ENCODE results near the gene SCRN3.
"Not testable (repeated sequence)": the region's sequence is repeated elsewhere in the genome, so short reads cannot be mapped to it uniquely, and the experiment has no call there.

Gene SCRN3, protein sequence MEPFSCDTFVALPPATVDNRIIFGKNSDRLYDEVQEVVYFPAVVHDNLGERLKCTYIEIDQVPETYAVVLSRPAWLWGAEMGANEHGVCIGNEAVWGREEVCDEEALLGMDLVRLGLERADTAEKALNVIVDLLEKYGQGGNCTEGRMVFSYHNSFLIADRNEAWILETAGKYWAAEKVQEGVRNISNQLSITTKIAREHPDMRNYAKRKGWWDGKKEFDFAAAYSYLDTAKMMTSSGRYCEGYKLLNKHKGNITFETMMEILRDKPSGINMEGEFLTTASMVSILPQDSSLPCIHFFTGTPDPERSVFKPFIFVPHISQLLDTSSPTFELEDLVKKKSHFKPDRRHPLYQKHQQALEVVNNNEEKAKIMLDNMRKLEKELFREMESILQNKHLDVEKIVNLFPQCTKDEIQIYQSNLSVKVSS

DNA sequence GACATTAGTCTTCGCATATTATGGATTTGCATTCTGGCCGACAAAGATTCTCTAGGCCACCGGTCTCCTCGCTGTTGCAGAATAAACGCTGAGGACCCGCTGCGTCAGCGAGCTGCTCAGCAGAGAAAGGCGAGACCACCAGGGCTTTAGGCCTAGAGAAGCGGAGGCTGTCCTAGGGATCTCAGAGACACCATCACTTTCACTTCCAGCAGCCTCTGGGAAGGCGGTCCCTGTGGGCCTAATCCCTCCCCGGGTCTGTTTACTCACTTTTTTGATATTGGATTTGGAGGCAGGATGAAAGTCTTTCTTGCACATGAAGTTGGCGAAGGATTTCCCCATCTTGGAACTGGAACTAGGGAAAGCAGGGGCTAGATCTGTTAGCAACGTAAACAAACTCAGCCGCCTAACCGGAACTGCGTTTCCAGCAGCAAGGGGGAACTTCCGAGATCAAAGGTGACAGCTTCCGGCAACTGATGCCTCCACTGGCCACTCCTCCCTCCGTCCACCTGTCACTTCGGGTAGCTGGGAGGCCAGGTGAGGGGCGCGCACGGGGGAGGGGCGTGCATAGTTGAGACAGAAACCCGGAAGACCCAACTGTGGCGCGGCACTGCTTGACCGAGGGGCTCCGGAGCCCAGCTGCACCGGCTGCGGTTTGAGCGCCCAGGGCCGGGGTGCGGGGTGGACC, at the start of gene SCRN3:
SCRN3 (plus strand) TSS at position 447 of the 685 bp plus-strand sequence. CDS start 2,554 bp downstream, outside the sequence.
- peak; percentile 83 for DNase-seq

DNA sequence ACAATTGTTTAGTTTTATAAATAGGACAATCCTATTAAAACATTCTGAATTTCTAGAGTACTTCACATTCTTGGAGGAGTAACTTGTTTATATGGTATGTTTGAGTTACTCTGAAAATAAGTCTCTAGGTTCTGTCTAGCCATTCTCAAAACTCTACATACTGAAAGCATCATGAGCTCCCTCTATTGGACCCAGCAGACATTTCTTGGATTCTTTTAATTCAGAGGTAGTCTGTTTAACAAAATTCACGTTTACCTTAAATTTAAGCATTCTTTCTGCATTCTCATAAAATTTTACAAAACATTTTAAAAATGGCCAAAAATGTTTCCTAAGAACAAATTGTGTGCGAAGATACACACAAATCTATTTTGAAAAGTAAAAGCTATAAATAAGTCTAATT, 45.5 kb upstream of the SCRN3 start:
- DNase-seq = no peak

DNA sequence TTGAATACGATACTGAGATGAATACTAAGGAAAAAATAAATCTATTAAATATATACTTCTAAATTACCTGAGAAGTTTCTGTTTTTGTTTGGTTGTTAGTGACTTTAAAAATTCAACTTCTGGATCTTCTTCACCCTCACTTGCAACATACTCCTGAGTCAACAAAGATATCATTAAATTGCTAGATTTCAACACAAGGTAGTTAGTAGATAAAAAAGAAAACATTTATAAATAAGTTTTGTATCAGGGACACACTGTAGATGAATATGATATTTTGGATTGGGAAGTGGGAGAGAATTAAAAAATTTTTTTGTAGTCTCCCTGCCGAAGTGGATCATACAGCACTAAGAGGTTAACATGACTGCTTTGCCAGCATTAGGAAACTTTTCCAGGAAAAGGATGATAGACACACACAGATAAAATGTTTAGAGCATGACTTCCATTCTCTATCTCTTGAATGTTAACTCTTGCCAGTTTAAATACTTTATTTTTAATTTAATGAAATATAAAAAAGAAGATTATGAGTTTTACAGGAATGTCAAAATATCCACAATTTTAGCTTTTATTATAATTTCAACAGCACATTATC, 44.8 kb upstream of the SCRN3 start:
- DNase-seq = no peak

DNA sequence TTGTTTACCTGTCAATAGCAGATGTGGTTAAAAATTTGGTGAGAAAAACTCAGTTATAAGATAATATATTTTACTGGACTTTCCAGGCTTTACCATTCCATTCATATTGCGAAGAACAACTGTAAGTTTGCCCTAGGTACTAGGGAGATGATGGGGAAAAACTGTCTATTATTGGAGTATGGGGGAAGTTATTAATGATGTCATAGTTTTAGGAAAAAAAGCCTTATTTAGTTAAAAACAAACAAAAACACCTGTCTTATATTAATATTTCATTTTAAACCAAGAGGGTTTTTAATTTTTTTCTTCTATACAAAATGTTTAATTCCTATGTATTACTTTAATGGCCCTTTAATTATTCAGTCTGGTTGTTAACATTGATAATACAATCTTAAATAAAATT, 42.5 kb upstream of the SCRN3 start:
- DNase-seq = no peak

DNA sequence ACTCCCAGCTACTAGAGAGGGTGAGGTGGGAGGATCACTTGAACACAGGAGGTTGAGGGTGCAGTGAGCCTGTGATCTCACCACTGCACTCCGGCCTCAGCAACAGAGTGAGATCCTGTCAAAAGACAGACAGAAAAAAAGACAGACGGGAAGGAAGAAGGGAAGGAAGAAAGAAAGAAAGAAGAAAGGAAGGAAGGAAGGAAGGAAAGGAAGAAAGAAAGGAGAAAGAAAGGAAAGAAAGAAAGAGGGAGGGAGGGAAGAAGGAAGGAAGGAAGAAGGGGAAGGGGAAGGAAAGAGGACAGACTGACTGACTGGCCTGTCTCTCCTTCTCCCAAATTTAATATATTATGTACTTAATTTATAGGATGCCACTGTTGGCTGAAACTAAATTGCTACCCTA, 39.2 kb upstream of the SCRN3 start:
- no peak for DNase-seq

DNA sequence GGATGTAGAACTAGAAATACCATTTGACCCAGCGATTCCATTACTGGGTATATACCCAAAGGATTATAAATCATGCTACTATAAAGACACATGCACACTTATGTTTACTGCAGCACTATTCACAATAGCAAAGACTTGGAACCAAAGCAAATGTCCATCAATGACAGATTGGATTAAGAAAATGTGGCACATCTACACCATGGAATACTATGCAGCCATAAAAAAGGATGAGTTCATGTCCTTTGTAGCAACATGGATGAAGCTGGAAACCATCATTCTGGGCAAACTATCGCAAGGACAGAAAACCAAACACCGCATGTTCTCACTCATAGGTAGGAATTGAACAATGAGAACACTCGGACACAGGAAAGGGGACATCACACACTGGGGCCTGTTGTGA, 35.9 kb upstream of the SCRN3 start:
- not testable (repeated sequence) for DNase-seq

DNA sequence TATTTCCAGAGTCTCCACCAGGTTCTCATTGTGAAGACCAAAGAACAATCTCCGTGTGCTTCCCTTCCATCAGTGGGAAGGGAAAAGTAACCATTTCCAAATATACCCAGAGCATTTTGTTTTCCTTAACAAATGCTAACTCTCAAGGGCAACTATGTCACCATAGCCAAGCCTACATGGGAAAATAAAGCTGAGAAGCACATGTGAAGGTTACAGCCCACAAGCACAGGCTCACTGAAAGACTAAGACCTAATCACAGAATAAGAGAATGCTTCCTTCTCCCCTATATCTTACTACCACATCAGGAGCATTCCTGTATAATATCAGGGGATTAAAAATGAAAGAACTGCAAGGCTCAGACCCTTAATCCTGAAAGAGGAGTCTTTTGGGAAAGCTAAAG, 32.6 kb upstream of the SCRN3 start:
- no peak for DNase-seq

DNA sequence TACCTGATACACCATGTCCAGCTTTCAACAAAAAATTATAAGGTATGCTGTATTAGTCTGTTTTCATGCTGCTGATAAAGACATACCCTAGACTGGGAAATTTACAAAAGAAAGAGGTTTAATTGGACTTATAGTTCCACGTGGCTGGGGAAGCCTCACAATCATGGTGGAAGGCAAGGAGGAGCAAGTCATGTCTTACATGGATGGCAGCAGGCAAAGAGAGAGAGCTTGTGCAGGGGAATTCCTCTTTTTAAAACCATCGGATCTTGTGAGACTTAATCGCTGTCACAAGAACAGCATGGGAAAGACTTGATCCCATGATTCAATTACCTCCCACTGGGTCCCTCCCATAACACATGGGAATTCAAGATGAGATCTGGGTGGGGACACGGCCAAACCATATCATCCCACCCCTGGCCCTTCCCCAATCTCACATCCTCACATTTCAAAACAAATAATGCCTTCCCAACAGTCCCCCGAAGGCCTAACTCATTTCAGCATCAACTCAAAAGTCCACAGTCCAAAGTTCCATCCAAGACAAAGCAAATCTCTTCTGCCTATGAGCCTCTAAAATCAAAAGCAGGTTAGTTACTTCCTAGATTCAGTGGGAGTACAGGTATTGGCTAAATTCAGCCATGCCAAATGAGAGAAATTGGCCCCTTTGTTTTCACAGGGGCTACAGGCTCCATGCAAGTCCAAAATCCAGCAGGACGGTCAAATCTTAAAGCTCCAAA, 31.9 kb upstream of the SCRN3 start:
- DNase-seq = not testable (repeated sequence)

DNA sequence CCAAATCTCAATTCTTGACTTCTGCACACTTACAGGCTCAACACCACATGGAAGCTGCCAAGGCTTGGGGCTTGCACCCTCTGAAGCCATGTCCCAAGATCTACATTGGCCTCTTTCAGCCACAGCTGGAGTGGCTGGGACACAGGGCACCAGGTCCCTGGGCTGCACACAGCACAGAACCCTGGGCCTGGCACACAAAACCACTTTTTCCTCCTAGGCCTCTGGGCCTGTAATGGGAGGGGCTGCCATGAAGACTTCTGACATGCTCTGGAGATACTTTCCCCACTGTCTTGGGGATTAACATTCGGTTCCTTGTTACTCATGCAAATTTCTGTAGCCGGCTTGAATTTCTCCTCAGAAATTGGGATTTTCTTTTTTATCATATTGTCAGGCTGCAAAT, 30.9 kb upstream of the SCRN3 start:
- no peak for DNase-seq

DNA sequence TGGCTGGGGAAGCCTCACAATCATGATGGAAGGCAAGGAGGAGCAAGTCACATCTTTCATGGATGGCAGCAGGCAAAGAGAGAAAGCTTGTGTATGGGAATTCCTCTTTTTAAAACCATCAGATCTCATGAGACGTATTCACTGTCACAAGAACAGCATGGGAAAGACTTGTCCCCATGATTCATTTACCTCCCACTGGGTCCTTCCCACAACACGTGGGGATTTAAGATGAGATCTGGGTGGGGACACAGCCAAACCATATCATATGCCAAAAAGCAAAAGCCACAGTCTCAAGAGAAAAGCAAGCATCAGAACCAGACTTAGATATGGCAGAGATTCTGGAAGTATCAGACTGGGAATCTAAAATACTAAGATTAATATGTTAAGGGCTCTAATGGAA, 30.0 kb upstream of the SCRN3 start:
- no peak for DNase-seq

DNA sequence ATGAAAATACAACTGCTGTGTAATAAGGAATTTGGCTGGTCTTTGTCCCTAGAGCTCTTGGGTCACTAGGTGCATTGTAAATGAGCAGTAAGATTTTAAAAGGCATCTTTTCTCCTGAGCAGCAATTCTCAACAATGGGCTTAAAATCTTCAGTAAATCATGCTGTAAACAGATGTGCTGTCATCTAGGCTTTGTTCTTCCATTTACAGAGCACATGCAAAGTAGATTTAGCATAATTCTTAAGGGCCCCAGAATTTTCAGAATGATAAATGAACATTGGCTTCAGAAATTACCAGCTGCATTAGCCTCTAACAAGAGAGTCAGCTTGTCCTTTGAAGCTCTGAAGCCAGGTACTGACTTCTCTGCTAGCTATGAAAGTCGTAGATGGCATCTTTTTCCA, 26.8 kb upstream of the SCRN3 start:
- DNase-seq = no peak

DNA sequence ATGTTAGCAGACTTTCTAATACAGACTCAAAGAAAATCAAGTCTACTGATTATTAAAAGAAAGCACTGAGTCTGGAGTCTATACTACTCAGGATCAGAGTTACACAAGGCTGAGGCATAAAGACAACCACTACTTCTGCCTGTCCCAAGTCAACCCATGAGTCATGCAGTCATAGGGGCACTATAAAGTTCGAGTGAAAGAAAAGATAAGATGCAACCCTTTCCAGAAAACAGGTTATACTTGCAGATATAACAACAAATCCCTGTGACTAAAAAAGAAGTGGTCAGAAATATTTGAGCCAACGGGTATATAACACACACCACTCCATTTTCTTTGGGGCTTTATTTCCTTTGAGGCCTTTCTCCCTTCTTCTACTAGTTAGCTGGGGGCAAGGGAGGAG, 18.6 kb upstream of the SCRN3 start:
- DNase-seq = no peak

DNA sequence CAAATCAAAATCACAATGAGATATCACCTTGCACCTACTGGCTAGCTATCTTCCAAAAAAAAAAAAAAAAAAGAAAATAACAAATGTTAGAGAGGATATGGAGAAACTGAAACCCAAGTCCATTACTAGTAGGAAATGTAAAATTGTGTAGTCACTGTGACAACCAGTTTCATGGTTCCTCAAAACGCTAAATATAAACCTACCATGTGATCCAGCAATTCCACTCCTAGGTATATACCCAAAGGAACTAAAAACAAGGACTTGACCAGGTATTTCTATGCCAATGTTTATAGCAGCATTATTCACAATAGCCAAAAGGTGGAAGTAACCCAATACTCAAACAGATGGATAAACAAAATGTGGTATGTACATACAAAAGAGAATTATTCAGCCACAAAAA, 11.7 kb upstream of the SCRN3 start:
- DNase-seq = no peak

DNA sequence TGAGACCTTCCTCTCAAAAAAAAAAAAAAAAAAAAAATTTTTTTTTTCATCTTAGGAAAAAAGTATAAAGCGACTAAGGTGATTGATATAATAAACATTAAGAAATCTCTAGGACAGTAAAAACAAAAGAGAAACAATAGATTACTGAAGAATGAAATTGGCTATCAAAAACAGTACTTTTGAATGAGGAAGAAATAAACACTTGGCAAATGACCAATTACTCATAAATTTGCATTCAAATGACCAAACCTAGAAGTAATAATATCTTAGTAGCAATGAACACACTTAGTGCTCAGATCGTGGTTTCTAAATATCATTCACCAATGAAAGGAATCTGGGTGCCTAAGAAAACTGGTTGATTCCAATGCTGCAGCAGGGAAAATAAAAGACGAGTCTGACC, 10.3 kb upstream of the SCRN3 start:
- DNase-seq = no peak

DNA sequence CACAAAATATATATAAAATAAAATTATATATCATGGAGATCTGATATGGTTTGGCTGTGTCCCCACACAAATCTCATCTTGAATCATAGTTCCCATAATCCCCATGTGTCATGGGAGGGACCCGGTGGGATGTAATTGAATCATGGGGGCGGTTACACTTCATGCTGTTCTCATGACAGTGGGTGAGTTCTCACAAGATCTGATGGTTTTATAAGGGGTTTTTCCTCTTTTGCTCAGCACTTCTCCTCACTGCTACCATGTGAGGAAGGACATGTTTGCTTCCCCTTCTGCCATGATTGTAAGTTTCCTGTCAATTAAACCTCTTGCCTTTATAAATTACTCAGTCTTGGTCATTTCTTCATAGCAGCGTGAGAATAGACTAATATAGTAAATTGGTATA, 6.8 kb upstream of the SCRN3 start:
- DNase-seq = not testable (repeated sequence)

DNA sequence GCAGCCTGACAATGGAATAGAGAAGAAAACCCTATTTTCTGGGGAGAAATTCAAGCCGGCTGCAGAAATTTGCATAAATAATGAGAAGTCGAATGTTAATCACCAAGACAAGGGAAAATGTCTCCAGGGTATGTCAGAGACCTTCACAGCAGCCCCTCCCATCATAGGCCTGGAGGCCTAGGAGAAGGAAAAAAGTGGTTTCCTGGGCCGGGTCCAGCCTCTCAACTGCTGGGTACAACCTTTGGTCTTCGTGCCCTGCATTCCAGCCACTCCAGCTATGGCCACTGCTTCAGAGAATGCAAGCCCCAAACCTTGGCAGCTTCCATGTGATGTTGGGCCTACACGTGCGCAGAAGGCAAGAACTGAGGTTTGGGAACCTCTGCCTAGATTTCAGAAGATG, 6.0 kb upstream of the SCRN3 start:
- no peak for DNase-seq

DNA sequence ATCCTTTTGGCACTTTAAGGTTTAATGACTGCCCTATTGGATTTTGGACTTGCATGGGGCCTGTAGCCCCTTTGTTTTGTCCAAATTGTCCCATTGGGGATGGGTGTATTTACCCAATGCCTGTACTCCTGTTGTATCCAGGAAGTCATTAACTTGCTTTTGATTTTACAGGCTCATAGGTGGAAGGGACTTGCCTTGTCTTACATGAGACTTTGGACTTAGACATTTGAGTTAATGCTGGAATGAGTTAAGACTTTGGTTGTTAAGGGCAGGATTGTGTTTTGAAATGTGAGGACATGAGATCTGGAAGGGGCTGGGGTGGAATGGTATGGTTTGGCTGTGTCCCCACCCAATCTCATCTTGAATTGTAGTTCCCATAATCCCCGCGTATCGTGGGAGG, 5.2 kb upstream of the SCRN3 start:
- not testable (repeated sequence) for DNase-seq

DNA sequence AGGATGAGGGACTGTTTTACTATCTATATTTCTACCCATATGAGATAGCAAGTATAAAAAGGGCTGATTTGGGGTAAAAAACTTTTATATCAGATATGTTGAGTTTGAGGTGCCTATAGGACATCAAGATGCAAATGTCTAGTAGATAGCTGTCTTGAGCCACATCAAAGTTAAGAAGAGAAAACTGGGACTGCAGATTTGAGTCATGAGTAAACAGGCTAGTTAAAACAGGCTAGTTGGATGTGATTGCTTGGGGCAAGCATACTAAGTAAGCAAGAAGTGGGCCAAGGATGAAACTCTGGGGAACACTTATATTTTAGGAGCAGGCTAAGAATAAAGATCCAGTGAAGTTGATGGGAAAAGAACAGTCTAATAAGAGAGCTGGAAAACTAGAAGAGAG, 2.8 kb upstream of the SCRN3 start:
- DNase-seq = no peak

DNA sequence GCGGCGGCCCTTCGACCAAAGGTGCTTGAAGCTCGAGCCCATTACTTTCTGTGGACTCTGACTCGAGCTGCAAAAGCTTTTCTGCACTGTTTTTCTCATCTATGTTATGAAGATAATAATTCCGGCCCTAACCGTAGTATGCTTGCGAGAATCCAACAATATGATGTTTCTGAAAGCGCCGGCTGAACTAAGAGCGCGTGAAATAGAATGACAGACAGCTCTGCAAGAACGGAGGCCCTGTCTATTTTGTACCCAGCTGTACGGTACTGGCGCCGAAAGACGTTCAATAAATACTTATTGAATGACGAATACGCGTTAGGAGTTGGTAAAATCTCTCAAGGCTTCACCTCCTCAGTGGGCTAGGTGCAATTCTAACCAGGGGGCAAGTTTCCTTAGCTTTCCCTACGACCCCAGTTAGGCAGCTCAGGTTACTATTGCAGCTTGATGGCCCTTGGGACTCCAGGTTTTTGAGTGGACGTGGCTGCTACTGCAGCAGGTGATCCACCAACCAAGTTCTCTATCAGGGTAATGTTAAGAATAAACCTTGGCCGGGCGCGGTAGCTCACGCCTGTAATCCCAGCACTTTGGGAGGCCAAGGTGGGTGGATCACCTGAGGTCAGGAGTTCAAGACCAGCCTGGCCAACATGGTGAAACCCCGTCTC, 570 bp downstream of the SCRN3 start:
- DNase-seq = peak; percentile 17

DNA sequence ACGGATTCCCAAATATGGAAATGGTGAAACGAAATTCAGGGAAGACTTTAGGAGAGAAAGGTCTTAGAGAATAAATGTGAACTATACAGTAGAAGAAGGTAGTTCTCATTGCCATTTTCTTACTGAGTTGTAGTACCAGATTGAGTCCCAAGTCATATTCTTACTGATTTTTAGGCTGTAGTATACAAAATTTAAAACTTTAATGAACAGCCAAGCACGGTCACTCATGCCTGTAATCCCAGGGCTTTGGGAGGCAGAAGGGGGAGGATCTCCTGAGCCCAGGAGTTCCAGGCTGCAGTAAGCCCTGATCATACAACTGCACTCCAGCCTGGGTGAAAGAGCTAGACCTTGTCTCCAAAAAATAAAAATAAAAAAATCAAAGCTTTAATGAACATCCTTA, 2.2 kb downstream of the SCRN3 start:
- no peak for DNase-seq

DNA sequence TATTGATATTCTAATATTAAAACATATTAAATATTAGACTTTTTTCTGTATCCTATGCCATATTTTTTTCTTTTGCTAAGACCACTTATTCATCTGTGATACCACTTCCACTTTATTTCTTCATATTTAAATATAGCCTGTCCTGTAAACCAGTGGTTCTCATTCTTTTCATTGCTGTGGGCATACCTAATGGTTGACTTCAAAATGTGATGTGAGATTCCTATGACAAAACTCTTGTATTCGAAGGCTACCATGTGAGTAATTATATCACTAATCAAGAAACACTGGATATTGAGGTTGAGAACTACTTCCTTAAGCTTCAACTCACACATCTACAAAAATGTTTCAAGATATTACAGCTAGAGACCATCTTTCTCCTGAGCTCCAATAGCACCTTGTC, 3.6 kb downstream of the SCRN3 start:
- no peak for DNase-seq

DNA sequence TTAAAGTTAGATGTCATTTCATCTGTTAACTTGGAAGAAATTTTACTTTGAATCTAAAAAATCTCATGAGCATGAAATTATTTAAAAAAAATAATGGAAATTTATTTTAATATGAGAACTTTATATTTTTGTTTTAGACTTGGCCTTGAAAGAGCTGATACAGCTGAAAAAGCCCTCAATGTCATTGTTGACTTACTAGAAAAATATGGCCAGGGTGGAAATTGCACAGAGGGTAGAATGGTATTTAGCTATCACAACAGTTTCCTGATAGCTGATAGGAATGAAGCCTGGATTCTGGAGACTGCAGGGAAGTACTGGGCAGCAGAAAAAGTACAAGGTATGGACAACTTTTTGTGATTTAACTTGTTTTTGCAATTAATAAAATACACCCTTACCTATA, 5.3 kb downstream of the SCRN3 start:
- DNase-seq = no peak

DNA sequence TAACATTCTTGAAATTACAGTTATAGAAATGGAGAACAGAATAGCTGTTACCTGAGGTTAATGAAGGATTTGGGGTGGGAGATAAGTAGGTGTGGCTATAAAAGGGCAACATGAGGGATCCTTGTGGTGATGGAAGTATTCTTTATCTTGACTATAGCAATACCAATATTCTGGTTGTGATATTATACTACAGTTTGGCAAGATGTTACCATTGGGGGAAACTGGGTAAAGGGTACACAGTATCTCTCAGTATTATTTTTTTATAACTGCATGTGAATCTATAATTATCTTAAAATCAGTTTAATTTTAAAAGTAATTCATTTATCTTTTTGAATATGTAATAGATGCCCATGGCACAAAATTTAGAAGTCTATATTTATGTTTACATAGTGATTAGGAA, 8.1 kb downstream of the SCRN3 start:
- no peak for DNase-seq

Measured in NCI-H2029 (cell line).